SU-DHL-6 (cell line): Measurements from ENCODE around the gene B3GNT8.

ENCODE experiments used
- H2AFZ ChIP-seq: fragments of 200-600 bp; sonication (generic); 2 replicates; pipeline ENCODE4 v1.6.1; 2014; ENCODE audit warnings: low read depth, mild to moderate bottlenecking, moderate library complexity, mixed read lengths, antibody characterized with exemption, low read length; ENCODE audit not compliant: severe bottlenecking
- H3F3A ChIP-seq: fragments of 200-600 bp; shearing (Covaris generic); 2 replicates; pipeline ENCODE4 v1.6.0; 2016; ENCODE audit warnings: antibody characterized with exemption, mild to moderate bottlenecking; ENCODE audit not compliant: insufficient read depth
- H3K27ac ChIP-seq: fragments of 200-600 bp; sonication (generic); 2 replicates; pipeline ENCODE4 v1.5.1; 2016; ENCODE audit warnings: low read depth, mild to moderate bottlenecking, low read length, moderate library complexity, mixed read lengths
- H3K27me3 ChIP-seq: fragments of 200-600 bp; sonication (generic), shearing (Covaris generic); 2 replicates; pipeline ENCODE4 v1.6.0; 2014; ENCODE audit warnings: mild to moderate bottlenecking, low read length
- H3K36me3 ChIP-seq: fragments of 200-600 bp; sonication (generic); 2 replicates; pipeline ENCODE4 v1.6.1; 2014; ENCODE audit warnings: mild to moderate bottlenecking, low read length, mixed read lengths
- H3K4me2 ChIP-seq: fragments of 300-600, 200-600 bp; shearing (Covaris generic), sonication (generic); 2 replicates; pipeline ENCODE4 v1.6.0; 2014; ENCODE audit warnings: low read length, low read depth, mild to moderate bottlenecking; ENCODE audit not compliant: poor library complexity, severe bottlenecking
- H3K4me3 ChIP-seq: fragments of 200-600 bp; sonication (generic); 2 replicates; pipeline ENCODE4 v1.5.1; 2014; ENCODE audit warnings: antibody characterized with exemption, low read length, mild to moderate bottlenecking, mixed read lengths; ENCODE audit not compliant: insufficient read depth, poor library complexity, severe bottlenecking
- H3K79me2 ChIP-seq: fragments of 200-600 bp; sonication (generic); 2 replicates; pipeline ENCODE4 v1.6.1; 2014; ENCODE audit warnings: mild to moderate bottlenecking, low read length, moderate library complexity; ENCODE audit not compliant: insufficient read depth
- H3K9ac ChIP-seq: fragments of 200-600 bp; sonication (generic); 2 replicates; pipeline ENCODE4 v1.7.0; 2014; ENCODE audit warnings: mild to moderate bottlenecking, low read length
- H3K9me2 ChIP-seq: fragments of 200-600 bp; sonication (generic); replicated peaks from 2 replicates; pipeline ENCODE4 v1.6.1; 2014; ENCODE audit warnings: low read length; ENCODE audit not compliant: insufficient read depth
- H3K9me3 ChIP-seq: fragments of 200-600 bp; sonication (generic); 2 replicates; pipeline ENCODE4 v1.6.1; 2014; ENCODE audit warnings: low read length, mixed read lengths; ENCODE audit not compliant: insufficient read depth
- H4K20me1 ChIP-seq: fragments of 200-600 bp; sonication (generic); 2 replicates; pipeline ENCODE4 v1.6.1; 2014; ENCODE audit warnings: low read depth, mild to moderate bottlenecking, antibody characterized with exemption, low read length, moderate library complexity, mixed read lengths
- CTCF ChIP-seq: fragments of 200-600 bp; sonication (generic); IDR thresholded peaks from one replicate; pipeline ENCODE4 v1.5.1; 2017; ENCODE audit warnings: antibody characterized with exemption, mild to moderate bottlenecking, low read length, moderate library complexity; ENCODE audit not compliant: insufficient read depth, poor library complexity, severe bottlenecking
- EZH2phosphoT487 ChIP-seq: fragments of 200-600 bp; sonication (generic), shearing (Covaris generic); conservative IDR thresholded peaks from 2 replicates; pipeline ENCODE4 v1.6.1; 2018; ENCODE audit warnings: mild to moderate bottlenecking, antibody characterized with exemption, low read length, moderate library complexity, mixed read lengths

The B3GNT8 gene

GRCh38 chr19:41407271-41407670, 19.9 kb downstream of the B3GNT8 start:
- Histone ChIP-seq H3K79me2 (no peaks in the 10 kb centered on the region), H4K20me1 (no peaks in the 10 kb centered on the region), H3K27me3 (no peaks in the 10 kb centered on the region), H3K9me3 (no peaks in the 10 kb centered on the region), H3K9ac (no peak overlapping the region), H3K4me2 (no peak overlapping the region), H3K9me2 (no peaks in the 10 kb centered on the region), H3K36me3 (no peaks in the 10 kb centered on the region), H3K4me3 (no peak overlapping the region), H3F3A (no peaks in the 10 kb centered on the region), H2AFZ (no peak overlapping the region), H3K27ac (no peak overlapping the region)
- TF ChIP-seq CTCF: no peak
- TF ChIP-seq EZH2phosphoT487: no peak

- Histone ChIP-seq H2AFZ (no peak overlapping the region), H3K79me2 (no peaks in the 10 kb centered on the region), H3K27ac (no peak overlapping the region), H3K9me3 (no peaks in the 10 kb centered on the region), H3K4me2 (no peak overlapping the region), H3F3A (no peaks in the 10 kb centered on the region), H3K27me3 (no peaks in the 10 kb centered on the region), H3K4me3 (no peak overlapping the region), H3K36me3 (no peaks in the 10 kb centered on the region), H4K20me1 (no peaks in the 10 kb centered on the region), H3K9me2 (no peaks in the 10 kb centered on the region), H3K9ac (no peak overlapping the region)
- TF ChIP-seq EZH2phosphoT487 (no peak), CTCF (no peak)
Measured at GRCh38 chr19:41405776-41406175, 21.4 kb downstream of the B3GNT8 start.

- Histone ChIP-seq H3F3A (no peaks in the 10 kb centered on the region), H3K4me2 (no peak overlapping the region), H3K9me2 (no peaks in the 10 kb centered on the region), H3K9me3 (no peaks in the 10 kb centered on the region), H4K20me1 (no peaks in the 10 kb centered on the region), H3K36me3 (no peaks in the 10 kb centered on the region), H3K9ac (no peak overlapping the region), H3K4me3 (no peak overlapping the region), H3K27me3 (no peaks in the 10 kb centered on the region), H3K27ac (no peak overlapping the region), H3K79me2 (peaks cover 7% of the 10 kb centered on the region; the same call in 1 of the 2 replicates), H2AFZ (no peak overlapping the region)
- no peak for TF ChIP-seq EZH2phosphoT487
- no peak for TF ChIP-seq CTCF
Measured at GRCh38 chr19:41403181-41403970, 23.8 kb downstream of the B3GNT8 start.
